Omental fat pad (tissue), 4 donors: ENCODE results near the gene MMP28. TPM values are rescaled to one million over a fixed set of nuclear protein-coding genes. Genes with fewer than 3 reads are reported as not detected.

ENCODE experiments used
- ATAC-seq: fragments of 150-250 bp; one replicate; pipeline ENCODE4 v1.9.1; 2016; ENCODE audit warnings: mild to moderate bottlenecking, moderate library complexity; ENCODE audit not compliant: low FRiP score
- DNase-seq: peaks from one replicate; pipeline ENCODE4 v3.0.0-alpha.2; 2019; ENCODE audit warnings: low spot score
- CTCF ChIP-seq, 3 donors: fragments of 450-650 bp; IDR thresholded peaks; one replicate each; pipeline ENCODE4 v1.5.1; 2016 to 2017; ENCODE audit warnings: antibody characterized with exemption in 3 of 3, mild to moderate bottlenecking in 3 of 3, moderate library complexity in 2 of 3
- total RNA-seq, 4 donors: library from RNA; depleted of rRNA; stranded (reverse); fragments of >200 nt; gene quantifications; one replicate each; pipeline ENCODE4 v1.1.0, GENCODE V29; 2016

The MMP28 gene
- total RNA-seq, 4 donors from 2014 or later = 31.5 to 65.6 (median 48.7) TPM

GRCh38 chr17:35749560-35750412, 45.7 kb downstream of the MMP28 start:
- no peak for ATAC-seq
- TF ChIP-seq CTCF (IDR thresholded peaks at IDR 0.05) = no peak
- no peak for DNase-seq

- DNase-seq (no peak), ATAC-seq (no peak)
- no peak for TF ChIP-seq CTCF (IDR thresholded peaks at IDR 0.05)
Measured at GRCh38 chr17:35748979-35749378, 46.5 kb downstream of the MMP28 start.

GRCh38 chr17:35748341-35748841, 47.0 kb downstream of the MMP28 start:
- no peak for TF ChIP-seq CTCF (IDR thresholded peaks at IDR 0.05)
- ATAC-seq = no peak
- DNase-seq = no peak

GRCh38 chr17:35747540-35748017, 47.9 kb downstream of the MMP28 start:
- peak; percentile 89 for DNase-seq
- peak in 1 of 3 donors; percentile 81 for TF ChIP-seq CTCF (IDR thresholded peaks at IDR 0.05)
- peak; percentile 82 for ATAC-seq

GRCh38 chr17:35745749-35746320, 49.6 kb downstream of the MMP28 start:
- no peak for TF ChIP-seq CTCF (IDR thresholded peaks at IDR 0.05)
- no peak for DNase-seq
- no peak for ATAC-seq

GRCh38 chr17:35745246-35745645, 50.2 kb downstream of the MMP28 start:
- TF ChIP-seq CTCF (IDR thresholded peaks at IDR 0.05) = no peak
- no peak for ATAC-seq
- DNase-seq = no peak
